Upper lobe of left lung (tissue), 4 donors: ENCODE measurements around the gene STX1A.

Source experiments
- EP300 ChIP-seq, 4 donors: sonication (generic); formaldehyde crosslinking; IDR thresholded peaks; one replicate each; pipeline ENCODE4 v1.5.1; 2017; ENCODE audit warnings: antibody characterized with exemption in 4 of 4, control low read depth in 2 of 4
- POLR2A ChIP-seq, 4 donors: fragments of 450-650 bp; IDR thresholded peaks; one replicate each; pipeline ENCODE4 v1.5.1; 2016 to 2017; ENCODE audit warnings: antibody characterized with exemption in 4 of 4, mild to moderate bottlenecking in 2 of 4
- TF ChIP-seq, protein P1 (sequence below), 6 experiments: fragments of 450-650 bp in 4 of 6; fragments of 200-600 bp in 2 of 6; sonication (generic) in 2 of 6; IDR thresholded peaks; one replicate each; pipeline ENCODE4 v1.5.1; 2016 to 2019; ENCODE audit warnings: antibody characterized with exemption in 6 of 6

DNA sequence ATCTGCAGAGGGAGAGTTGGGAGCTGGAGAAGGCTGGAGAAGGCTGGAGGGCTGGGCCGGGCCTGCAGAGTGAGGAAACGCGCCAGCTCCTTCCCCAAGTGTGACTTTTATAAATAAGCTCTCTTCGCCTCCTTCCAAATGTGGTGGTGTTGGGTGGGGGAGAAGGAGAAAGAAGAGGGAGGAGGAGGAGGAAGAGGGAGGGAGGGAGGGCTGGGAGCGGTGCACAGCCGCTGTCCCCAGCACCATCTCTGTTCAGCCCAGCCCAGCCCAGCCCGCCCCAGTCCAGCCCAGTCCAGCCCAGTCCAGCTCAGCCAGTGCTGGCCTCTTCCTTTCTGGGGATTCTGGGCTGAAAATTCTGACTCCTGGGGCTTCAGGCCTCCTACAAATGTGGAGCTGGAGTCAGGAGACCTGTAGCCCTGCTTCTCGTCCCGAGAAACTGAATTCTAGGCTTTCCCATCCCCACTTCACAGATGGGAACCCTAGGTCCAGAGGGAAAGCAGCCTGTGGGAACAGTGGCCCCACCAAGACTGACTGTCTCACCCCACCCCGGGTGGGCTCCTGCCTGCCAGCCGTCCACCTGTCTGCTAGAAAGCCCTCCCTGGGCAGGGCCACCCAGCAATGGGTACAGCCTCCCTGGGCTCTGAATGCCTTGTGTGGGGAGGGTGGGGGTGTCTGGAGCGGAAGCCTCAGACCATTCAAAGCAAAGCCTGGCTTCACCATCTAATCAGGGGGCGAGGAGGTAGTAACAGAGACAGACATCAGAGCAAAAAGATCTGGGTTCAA lies 2.3 kb downstream of the STX1A start:
- TF ChIP-seq, protein P1, sequence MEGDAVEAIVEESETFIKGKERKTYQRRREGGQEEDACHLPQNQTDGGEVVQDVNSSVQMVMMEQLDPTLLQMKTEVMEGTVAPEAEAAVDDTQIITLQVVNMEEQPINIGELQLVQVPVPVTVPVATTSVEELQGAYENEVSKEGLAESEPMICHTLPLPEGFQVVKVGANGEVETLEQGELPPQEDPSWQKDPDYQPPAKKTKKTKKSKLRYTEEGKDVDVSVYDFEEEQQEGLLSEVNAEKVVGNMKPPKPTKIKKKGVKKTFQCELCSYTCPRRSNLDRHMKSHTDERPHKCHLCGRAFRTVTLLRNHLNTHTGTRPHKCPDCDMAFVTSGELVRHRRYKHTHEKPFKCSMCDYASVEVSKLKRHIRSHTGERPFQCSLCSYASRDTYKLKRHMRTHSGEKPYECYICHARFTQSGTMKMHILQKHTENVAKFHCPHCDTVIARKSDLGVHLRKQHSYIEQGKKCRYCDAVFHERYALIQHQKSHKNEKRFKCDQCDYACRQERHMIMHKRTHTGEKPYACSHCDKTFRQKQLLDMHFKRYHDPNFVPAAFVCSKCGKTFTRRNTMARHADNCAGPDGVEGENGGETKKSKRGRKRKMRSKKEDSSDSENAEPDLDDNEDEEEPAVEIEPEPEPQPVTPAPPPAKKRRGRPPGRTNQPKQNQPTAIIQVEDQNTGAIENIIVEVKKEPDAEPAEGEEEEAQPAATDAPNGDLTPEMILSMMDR (IDR thresholded peaks at IDR 0.05): no peak
- TF ChIP-seq POLR2A (IDR thresholded peaks at IDR 0.05): no peak
- no peak for TF ChIP-seq EP300 (IDR thresholded peaks at IDR 0.05)
